Endothelial cell of umbilical vein (primary cell): ENCODE data around the gene NRXN3. TPM values are rescaled to one million over a fixed set of nuclear protein-coding genes. Genes with fewer than 3 reads are reported as not detected.

Experiments used
- BruUV-seq: library from RNA; stranded (reverse); fragments of 400-500 nt; replicated peaks from 2 replicates; lab custom pipeline; 2021; lab: Mats Ljungman, UMichigan
- CTCF ChIA-PET: fragments of 300-600, 350-600 bp; sonication (Branson Sonifier 250); formaldehyde crosslinking; loops from one replicate; lab custom pipeline; 2021; ENCODE audit warnings: antibody characterized with exemption, inconsistent platforms; lab: Charles Lee
- POLR2A ChIA-PET: fragments of 300-600, 350-600 bp; sonication (Branson Sonifier 250); formaldehyde crosslinking; loops from one replicate; lab custom pipeline; 2021; ENCODE audit warnings: antibody characterized with exemption, inconsistent platforms; lab: Charles Lee
- DNase-seq: peaks from one replicate; pipeline ENCODE4 v3.0.0-alpha.2; 2011; ENCODE audit warnings: low read depth, low spot score
- FAIRE-seq: peaks from 2 replicates; lab custom pipeline; 2011; peaks lifted over from hg19 to GRCh38; lab: Jason Lieb, UNC
- H2AFZ ChIP-seq: 2 replicates; pipeline ENCODE4 v1.6.0; 2012; ENCODE audit warnings: low read depth, low read length, control low read depth, inconsistent platforms
- H3K27ac ChIP-seq: 2 replicates; pipeline ENCODE4 v1.5.1; 2011; ENCODE audit warnings: low read depth, mild to moderate bottlenecking, control low read depth, low read length, moderate library complexity; ENCODE audit not compliant: insufficient read depth
- H3K27me3 ChIP-seq, 2 experiments: 2 replicates each; pipeline versions ENCODE4 v1.6.0 to v1.6.1; 2011; ENCODE audit warnings: low read length in 2 of 2, mixed read lengths in 1 of 2; ENCODE audit not compliant: control insufficient read depth in 2 of 2, insufficient read depth in 2 of 2
- H3K36me3 ChIP-seq, 2 experiments: 2 replicates in 1 of 2; 3 replicates in 1 of 2; pipeline ENCODE4 v1.5.1; 2011; ENCODE audit warnings: low read length in 2 of 2, mild to moderate bottlenecking in 1 of 2, moderate library complexity in 1 of 2; ENCODE audit not compliant: control insufficient read depth in 2 of 2, insufficient read depth in 2 of 2; ENCODE audit errors: extremely low read depth in 1 of 2
- H3K4me1 ChIP-seq: 3 replicates; pipeline ENCODE4 v1.5.1; 2011; ENCODE audit warnings: mild to moderate bottlenecking, low read length; ENCODE audit not compliant: control insufficient read depth, insufficient read depth; ENCODE audit errors: extremely low read depth
- H3K4me2 ChIP-seq: 2 replicates; pipeline ENCODE4 v1.6.1; 2011; ENCODE audit warnings: low read length, control low read depth, mixed read lengths; ENCODE audit not compliant: insufficient read depth
- H3K4me3 ChIP-seq, 3 experiments: fragments of 200-600 bp in 1 of 3; sonication (generic), shearing (Covaris generic) in 1 of 3; replicated peaks in 1 of 3; 2 replicates each; pipeline ENCODE4 v1.5.1; 2011 to 2016; ENCODE audit warnings: control low read depth in 3 of 3, low read length in 3 of 3, mild to moderate bottlenecking in 2 of 3, inconsistent platforms in 1 of 3, low read depth in 1 of 3, moderate library complexity in 1 of 3; ENCODE audit not compliant: insufficient read depth in 1 of 3
- H3K79me2 ChIP-seq: 2 replicates; pipeline ENCODE4 v1.6.0; 2012; ENCODE audit warnings: low read length, inconsistent platforms; ENCODE audit not compliant: control insufficient read depth, insufficient read depth
- H3K9ac ChIP-seq: replicated peaks from 2 replicates; pipeline ENCODE3; 2011; ENCODE audit warnings: low read length, control low read depth; ENCODE audit not compliant: insufficient read depth; ENCODE audit errors: extremely low read depth
- H3K9me1 ChIP-seq: replicated peaks from 3 replicates; pipeline ENCODE4 v1.6.0; 2011; ENCODE audit warnings: mild to moderate bottlenecking, low read length; ENCODE audit not compliant: control insufficient read depth, insufficient read depth; ENCODE audit errors: extremely low read depth
- H3K9me3 ChIP-seq: replicated peaks from 2 replicates; pipeline ENCODE4 v1.5.1; 2012; ENCODE audit warnings: low read length, inconsistent platforms; ENCODE audit not compliant: control insufficient read depth, insufficient read depth
- H4K20me1 ChIP-seq: replicated peaks from 2 replicates; pipeline ENCODE3; 2011; ENCODE audit warnings: mild to moderate bottlenecking, low read length; ENCODE audit not compliant: control insufficient read depth, insufficient read depth; ENCODE audit errors: extremely low read depth
- EZH2 ChIP-seq: IDR thresholded peaks from 2 replicates; pipeline ENCODE4 v1.6.1; 2012; ENCODE audit warnings: borderline replicate concordance, low read depth, mild to moderate bottlenecking, moderate library complexity, low read length, inconsistent platforms; ENCODE audit not compliant: severe bottlenecking
- dilution Hi-C: fragments of 300-500 bp; cut with MboI; formaldehyde crosslinking; loops from one replicate; pipeline ENCODE4 v1.15.0; 2019; ENCODE audit warnings: low sequenced_read_pairs; ENCODE audit not compliant: extremely low pct_ligation_motif_present
- intact Hi-C: fragments of 100-400 bp; cut with micrococcal nuclease; formaldehyde crosslinking; loops from one replicate; pipeline ENCODE4 v1.10.0; 2022
- polyA plus RNA-seq, 4 experiments: library from polyadenylated mRNA; depleted of rRNA in 3 of 4; stranded (reverse) in 3 of 4; unstranded in 1 of 4; fragments of >200 nt; gene quantifications; 2 replicates each; pipeline versions ENCODE4 v1.2.1 to v1.2.3, GENCODE V29; 2011 to 2012; ENCODE audit warnings: missing spikeins in 1 of 4
- total RNA-seq: library from RNA; stranded (reverse); gene quantifications from 2 replicates; pipeline ENCODE4 v1.2.3, GENCODE V29; 2021
- TF ChIP-seq, protein P1 (sequence below), 2 donors: IDR thresholded peaks; 1 replicate in 1 of 2; 2 replicates in 1 of 2; pipeline ENCODE4 v1.5.1; 2011; ENCODE audit warnings: low read length in 2 of 2, mild to moderate bottlenecking in 2 of 2, moderate library complexity in 2 of 2, control low read depth in 1 of 2, inconsistent platforms in 1 of 2, low read depth in 1 of 2; ENCODE audit not compliant: insufficient read depth in 1 of 2; ENCODE audit errors: extremely low read depth in 1 of 2

Gene NRXN3
- total and polyA plus RNA-seq, 2 donors (not counting 3 experiments of a cell fraction or from before 2014, with no cell fraction given), result 0.72 to 4.2 TPM

DNA sequence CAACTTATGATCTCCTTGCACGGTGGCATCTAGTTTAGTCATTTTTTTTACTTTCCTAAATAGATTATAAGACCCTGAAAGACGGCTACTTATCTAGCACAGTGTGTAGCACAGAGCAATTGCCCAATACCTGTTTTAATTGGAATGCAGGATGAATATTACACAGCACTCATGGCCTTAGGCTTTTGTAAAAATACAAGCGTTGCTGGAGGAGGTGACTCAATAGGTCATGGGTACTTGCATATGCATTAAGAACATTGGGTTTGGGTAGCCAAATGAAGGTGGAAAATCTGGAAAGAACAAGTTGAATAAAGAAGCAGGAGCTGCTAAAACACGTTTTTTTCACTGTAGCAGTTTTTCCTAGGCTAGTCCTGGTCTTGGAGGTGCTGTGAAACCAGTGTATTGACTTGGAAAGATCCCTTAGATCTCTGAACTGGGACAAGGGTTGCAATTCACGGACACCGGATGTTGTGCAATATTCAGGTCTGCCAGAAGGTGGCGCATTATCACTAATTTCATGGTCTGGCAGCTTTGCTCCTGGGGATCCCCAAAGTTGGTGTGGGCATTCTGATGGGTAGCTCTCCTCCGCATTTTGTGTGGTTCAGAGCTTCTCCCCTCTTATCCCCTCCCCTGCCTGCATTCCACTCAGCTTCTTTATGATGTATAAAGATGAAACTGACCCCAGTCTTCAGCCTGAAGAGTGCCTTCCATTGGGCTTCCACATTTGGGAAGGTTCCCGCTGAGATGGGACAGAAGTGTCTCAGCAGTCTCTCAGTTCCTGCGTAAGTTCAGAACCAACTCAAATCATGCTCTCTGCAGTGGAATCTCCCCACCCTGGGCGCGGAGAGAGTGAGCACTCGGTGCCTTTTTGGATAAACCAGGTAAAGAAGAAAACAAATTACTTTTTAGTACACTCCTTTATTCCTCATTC is 278.3 kb downstream of the NRXN3 start:
- Histone ChIP-seq H3K4me3 (no peak overlapping the region), H3K9ac (no peak overlapping the region), H2AFZ (no peak overlapping the region), H3K4me1 (no peaks in the 10 kb centered on the region), H3K36me3 (no peaks in the 10 kb centered on the region), H3K27me3 (no peaks in the 10 kb centered on the region), H3K27ac (no peak overlapping the region), H3K79me2 (no peaks in the 10 kb centered on the region), H3K9me1 (no peaks in the 10 kb centered on the region), H3K4me2 (no peak overlapping the region), H4K20me1 (no peaks in the 10 kb centered on the region), H3K9me3 (no peaks in the 10 kb centered on the region)
- FAIRE-seq (peak; percentile 75), DNase-seq (peak; percentile 47)
- BruUV-seq, result no TSS peak
- intact Hi-C loops (loop anchor here (1.0 to 10.0 kb wide), 6 partner anchors 118 to 794 kb away; no protein-coding TSS in a partner anchor), dilution Hi-C loops (no loop called here)
- no peak for TF ChIP-seq EZH2
- TF ChIP-seq, protein P1, sequence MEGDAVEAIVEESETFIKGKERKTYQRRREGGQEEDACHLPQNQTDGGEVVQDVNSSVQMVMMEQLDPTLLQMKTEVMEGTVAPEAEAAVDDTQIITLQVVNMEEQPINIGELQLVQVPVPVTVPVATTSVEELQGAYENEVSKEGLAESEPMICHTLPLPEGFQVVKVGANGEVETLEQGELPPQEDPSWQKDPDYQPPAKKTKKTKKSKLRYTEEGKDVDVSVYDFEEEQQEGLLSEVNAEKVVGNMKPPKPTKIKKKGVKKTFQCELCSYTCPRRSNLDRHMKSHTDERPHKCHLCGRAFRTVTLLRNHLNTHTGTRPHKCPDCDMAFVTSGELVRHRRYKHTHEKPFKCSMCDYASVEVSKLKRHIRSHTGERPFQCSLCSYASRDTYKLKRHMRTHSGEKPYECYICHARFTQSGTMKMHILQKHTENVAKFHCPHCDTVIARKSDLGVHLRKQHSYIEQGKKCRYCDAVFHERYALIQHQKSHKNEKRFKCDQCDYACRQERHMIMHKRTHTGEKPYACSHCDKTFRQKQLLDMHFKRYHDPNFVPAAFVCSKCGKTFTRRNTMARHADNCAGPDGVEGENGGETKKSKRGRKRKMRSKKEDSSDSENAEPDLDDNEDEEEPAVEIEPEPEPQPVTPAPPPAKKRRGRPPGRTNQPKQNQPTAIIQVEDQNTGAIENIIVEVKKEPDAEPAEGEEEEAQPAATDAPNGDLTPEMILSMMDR (IDR thresholded peaks at IDR 0.05; ENCODE audit: extremely low read depth in 1 of 2, insufficient read depth in 1 of 2, low read depth in 1 of 2, low read length in 2 of 2), result peak; percentile 63 to 66
- ChIA-PET CTCF (interaction anchor here (0.9 to 1.5 kb wide), 6 partner anchors 118 to 390 kb away, joined by 3 to 31 read pairs (median 4); no protein-coding TSS in a partner anchor), POLR2A (no interaction called here)
